Kidney capillary endothelial cell (primary cell): Measurements from ENCODE around the gene TANGO2.

ENCODE experiments used
- DNase-seq: peaks from one replicate; pipeline ENCODE4 v3.0.0-alpha.2; 2018; ENCODE audit warnings: low spot score

TANGO2 gene

DNA sequence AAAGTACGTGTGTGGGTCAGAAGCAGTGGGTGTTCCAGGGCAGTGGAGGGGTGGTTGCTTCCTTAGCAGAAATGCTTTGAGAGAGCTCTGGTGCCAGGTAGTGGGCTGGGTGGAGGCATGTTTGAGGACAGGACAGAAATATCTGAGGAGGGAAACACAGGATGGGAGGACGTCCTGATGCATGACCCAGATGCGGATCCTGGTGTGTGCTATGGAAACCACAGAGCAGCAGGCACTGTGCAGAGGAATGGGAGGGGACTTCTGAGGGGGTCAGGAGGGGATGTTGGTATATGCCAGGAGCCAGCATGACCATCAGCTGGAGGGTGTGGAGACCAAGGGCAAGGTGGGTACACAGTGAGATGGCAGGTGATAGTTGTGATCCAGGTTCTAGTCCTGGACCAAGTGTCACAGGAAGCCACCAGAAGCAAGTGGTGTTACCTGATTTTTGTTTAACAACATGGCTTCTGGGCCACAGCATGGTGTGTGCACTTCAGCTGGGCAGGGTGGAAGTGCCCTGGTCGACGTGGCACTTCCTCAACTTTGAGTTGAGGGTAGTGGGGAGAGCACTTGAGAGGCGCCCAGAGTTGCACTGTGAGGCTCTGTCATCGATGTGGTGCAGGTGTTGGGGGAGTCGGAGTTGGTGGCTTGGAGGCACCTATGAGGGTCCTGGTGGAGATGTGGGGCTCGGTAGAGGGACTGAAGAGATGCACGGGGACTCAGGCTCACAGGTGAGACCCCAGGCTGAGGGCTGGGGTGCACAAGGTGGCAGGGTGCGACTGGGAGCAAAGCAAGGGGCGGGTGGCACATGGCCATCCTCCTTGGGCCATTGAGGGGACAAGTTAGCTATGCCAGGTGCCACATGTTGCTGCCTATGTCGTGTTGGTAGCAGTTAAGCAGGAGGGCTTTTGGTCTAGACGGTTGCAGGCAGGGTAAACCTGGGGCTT, 66.7 kb downstream of the TANGO2 start:
- DNase-seq: no peak

DNA sequence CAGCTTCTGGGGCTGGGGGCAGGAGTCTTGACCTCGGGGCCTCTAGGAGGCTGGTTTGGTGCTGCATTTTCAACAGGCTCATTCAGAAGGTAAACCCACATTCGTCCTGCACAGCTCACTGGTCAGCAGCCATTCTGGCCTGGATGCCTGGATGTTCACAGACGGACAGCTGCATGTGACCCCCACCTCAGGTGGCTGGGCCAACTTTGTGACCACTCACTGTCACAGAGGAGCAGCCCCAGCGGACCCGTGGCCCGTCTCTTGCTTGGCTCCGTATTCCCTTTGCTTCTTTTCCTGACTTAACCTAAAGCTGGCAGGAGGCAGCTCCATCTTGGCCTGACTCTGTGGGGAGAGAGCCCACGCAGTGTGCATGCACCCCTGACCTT, 67.3 kb downstream of the TANGO2 start:
- DNase-seq: no peak

DNA sequence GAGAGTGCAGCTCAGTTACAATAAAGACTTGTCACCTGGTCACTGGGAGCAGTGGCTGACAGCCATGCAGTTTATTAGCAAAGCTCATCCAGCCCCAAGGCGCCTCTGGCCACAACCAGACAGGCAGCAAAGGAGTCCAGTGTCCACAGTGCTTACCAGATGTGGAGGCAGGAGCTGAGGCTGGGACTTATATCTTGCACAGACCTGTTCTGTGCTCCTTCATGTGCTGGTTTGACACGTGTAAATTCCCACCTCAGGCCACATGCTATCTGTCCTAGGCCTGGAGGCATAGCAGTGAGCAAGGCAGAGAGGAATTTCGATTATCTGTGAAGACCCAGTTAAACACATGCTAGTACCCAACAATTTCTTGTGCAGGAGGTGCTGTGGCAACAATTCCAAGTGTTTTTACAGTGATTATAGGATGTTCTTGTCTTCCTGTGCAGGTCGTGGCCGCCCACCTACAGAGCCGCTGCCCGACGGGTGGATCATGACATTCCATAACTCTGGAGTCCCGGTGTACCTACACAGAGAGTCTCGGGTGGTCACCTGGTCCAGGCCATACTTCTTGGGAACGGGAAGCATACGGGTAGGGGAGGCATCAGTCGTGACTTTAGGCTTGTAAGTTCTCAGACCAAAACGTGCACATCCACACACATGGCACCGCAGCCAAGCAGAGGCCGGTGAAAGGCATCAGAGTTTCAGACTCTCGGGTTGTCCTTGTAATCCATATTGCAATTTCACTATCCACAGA, 68.5 kb downstream of the TANGO2 start:
- no peak for DNase-seq

DNA sequence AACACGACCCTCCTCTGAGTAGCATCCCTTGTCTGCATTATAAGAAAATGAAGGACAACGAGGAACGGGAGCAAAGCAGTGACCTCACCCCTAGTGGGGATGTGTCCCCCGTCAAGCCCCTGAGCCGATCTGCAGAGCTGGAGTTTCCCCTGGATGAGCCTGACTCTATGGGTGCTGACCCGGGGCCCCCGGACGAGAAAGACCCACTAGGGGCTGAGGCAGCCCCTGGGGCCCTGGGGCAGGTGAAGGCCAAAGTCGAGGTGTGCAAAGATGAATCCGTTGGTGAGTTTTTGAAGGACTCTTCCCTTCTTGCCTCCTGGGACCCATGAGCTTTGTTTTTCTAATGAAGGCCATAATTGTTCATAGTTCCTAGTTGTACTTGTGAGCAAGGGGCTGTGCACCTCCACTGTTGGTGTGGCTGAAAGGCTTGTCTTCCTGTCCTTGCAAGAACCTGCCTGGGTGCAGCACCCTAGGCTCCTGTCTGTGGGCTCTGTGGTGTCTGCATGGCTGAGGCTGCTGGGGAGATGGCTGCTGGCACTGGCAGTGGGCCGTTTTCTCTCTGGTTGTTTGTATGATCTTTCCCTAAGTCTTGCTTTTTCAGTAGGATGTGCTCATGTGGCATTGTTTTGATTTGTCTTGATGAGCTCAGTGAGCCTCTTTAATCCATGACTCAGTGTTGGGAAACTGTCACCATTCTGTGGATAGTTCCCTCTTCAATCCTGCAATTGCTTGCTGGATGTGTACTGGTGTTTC, 69.2 kb downstream of the TANGO2 start:
- DNase-seq: no peak

DNA sequence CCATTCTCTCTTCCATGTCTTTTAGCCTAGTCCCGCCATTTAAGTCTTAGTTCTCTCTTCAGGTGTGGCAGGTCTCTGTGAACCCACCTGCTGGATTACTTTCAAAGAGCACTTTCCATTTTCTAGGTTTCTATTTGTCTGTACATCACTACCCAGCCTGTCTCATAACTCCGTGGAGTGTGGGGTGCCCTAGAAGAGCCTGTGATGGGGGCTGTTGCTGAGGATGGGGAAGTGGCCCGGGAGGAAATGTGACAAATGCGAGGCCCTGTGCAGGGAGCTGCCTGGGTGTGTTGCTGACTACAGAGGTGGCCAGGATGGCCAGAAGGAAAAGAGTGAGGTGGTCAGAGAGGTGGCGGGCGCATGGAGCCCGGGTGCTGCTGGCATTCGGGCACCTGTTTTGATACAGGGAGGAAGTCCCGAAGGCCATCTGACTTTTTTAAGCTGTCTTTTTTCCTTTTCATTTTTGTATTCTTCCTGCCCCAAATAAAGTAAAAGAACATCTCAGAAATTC, 69.9 kb downstream of the TANGO2 start:
- DNase-seq: no peak

DNA sequence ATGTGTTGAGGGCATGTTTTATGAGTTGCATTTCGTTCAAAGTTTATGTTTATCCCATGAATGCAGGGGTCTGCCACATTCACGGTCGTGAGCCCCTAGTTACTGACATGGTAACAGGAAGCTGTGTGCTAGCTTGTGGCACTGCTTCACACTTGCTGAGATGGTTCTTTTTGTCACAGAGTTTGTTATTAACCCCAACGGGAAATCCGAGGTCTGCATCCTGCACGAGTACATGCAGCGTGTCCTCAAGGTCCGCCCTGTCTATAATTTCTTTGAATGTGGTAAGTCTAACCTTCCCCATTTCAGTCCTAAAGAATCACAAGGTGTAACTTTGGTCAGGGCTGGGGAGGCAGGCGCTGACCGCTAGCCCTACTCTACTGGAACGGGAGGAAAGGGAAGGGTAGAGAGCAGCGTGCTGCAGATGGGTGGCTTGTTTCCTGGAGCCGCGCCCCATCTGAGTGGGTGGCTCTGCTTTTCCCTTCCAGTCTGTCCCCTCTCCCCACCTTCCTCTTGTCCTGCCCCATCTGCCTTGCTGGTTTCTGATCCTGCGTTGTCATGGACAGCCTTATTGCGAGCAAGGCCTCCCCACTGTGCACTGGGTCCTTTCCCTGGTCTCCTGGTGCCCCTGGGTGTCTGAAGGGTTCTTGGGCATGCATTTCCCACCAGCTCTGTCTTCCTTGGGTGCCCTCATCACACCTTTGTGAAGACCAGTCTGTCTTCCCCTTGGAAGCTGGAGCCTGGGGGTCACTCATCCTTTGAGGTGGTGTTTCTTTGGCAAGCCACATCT, 71.0 kb downstream of the TANGO2 start:
- no peak for DNase-seq

DNA sequence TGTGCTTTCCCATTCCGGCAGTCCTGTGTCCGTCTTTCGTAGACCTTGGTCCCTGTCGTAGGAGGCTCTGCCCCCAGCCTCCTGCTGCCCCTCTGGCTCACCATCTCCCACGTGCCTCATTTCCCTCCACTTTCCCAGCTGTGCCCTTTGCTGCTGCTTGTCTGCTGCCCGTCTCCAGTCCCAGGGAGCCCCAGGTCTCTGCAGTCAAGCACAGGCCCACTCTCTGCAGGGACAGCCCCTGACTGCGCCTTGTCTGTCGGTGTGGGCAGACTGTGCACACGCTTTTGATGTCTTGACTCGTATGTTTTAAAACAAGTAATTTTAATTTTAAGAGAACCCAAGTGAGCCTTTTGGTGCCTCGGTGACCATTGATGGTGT, 71.6 kb downstream of the TANGO2 start:
- DNase-seq: no peak

DNA sequence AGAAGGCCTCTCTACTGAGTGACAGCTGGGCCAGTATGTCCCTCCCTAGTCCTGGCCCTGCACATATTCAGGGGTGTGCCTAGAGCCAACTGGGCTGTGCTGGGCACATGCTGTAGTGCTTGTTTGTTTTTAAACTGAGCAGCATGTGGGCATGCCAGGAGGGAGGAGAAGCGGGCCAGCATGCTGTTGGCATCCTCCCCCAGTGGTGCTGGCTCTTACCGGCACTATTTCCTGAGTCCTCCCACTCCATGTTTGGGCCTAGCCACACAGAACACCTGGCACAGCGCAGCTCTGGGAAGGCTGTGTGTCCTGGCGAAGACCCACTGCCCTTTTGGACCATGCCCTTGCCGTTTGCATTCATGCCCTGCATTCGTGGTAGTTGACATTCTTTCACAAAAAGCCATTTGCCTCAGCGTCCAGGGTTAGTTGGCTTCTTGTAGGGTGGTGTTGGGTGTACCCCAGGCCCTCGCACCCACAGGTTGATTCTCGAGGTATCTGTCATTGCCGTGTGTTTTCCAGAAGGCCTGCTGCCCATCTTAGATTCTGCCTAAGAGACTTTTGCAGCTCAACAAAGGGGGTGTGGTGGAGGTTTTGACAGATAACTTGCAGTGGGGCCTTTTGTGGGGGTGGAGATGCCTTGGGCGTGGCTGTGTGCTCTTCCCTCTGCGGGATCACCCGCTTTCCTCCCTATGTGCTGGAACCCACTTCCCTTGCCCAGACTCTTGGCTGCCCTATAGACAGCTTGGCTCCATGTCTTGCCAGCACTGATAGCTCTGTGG, 72.7 kb downstream of the TANGO2 start:
- DNase-seq: no peak

DNA sequence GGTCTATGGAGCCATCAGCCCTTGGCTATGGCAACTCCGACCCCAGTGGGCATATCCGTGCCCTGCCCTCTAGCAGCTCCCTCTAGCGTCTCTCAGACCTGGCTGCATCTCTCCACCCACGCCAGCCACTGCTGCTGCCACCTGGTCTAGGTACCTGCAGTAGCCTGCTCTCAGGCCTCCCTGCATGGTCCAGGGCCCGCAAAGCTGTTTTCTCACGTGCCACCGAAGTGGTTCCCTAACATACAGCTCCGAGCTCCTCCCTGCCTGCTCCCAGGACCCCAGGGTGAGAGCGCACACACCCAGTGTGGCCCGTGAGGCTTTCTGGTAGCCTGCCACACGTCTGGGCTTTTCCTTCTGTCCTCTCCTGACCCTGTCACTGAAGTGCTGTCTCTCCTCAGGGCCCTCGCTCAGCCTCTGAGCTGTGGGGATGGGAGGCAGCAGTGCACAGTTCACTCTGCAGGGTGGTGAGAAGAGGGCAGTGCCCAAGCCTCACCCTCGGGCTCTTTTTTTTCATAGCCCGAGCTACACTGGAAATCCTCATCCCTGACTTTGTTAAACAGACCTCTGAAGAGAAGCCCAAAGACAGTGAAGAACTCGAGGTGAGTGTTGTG, 73.4 kb downstream of the TANGO2 start:
- DNase-seq: no peak

DNA sequence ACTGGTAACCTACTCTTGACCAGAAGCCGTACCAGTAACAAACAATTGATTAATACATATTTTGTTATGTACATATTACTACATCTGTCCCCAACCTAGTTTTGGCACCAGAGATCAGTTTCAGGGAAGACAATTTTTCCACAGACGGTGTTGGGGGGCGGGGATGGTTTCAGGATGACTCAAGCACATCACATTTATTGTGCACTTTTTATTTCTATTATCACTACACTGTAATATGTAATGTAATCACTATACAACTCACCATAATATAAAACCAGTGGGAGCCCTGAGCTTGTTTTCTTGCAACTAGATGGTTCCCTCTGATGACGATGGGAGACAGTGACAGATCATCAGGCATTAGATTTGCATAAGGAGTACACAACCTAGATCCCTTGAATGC, 74.6 kb downstream of the TANGO2 start:
- DNase-seq: no peak

DNA sequence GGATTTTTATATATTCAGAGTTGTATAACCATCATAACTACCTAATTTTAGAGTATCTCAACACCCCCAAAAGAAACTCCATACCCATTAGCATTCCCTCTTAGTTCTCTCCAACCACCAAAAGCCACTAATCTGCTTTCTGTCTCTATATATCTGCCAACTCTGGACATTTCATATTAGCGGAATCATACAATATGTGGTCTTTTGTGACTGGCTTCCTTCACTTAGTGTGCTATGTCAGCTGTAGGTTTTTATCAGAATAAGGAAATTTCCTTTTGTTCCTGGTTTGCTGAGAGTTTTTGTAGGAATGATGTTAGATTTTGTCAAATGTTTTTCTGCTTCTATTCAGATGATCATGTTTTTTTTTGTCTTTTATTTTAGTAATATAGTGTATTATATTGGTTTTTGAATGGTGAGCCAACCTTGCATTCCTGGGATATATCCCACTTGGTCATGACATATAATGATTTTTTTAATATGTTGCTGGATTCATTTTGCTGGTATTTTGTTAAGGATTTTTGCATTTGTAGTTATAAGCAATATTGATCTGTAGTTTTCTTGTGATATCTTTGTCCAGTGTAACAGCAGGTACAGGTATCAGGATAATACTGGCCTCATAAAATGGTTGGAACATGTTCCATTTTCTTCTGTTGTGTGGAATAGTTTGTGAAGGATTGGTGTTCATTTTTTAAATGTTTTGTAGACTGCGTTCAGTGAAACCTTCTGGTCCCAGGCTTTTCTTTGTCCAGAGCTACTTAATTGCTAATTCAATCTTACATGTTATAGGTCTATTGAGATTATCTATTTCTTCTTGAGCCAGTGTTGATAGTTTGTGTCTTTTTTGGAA, 75.9 kb downstream of the TANGO2 start:
- no peak for DNase-seq

DNA sequence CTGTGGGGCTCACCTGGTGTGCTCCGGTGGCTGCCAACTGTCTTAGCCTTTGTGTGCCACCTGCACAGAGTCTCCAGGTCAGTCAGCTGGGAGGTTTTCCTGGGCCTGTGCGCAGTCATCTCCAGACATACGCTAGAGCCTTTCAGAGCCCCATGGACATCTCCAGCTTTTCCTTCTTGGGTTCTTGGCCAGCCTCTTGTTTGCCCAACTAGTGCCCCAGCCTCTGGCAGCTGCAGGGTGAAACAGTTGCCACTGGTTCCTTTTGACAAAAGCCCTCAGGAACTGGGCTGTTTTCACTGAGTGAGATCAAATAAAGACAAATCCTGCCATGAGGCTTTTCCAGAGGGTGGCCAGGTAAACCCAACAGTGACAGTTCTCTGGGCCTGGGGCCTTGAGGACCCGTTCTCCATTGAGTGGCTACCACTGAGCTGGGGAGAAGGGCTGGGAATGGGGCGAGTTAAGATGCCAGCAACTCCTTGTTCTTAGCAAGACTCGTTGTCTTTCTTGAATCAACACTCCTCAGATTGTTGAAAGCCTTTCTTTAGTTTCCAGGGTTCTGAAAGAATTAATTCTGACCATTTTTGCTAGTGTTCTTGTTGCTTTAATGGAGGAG, 78.3 kb downstream of the TANGO2 start:
- DNase-seq: no peak

DNA sequence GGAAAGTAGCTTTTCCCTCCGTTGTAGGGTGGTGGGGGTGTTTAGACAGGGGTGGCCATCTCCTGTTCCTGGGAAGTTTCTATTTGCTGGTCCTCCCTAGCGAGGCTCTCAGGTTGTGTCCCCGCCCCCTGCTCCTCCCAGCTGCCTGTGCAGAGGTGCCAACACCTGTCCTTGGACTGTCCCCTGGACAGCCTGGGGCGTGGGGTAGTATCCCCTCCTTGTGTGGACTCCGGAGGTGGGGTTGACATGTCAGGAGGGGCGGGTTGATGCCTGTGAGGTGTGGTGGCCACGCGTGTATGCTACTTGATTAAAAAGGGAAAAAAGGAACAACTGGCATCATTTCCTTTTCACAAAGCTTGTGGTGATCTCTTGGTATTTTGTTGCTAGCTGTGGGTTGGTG, 80.7 kb downstream of the TANGO2 start:
- DNase-seq: no peak

DNA sequence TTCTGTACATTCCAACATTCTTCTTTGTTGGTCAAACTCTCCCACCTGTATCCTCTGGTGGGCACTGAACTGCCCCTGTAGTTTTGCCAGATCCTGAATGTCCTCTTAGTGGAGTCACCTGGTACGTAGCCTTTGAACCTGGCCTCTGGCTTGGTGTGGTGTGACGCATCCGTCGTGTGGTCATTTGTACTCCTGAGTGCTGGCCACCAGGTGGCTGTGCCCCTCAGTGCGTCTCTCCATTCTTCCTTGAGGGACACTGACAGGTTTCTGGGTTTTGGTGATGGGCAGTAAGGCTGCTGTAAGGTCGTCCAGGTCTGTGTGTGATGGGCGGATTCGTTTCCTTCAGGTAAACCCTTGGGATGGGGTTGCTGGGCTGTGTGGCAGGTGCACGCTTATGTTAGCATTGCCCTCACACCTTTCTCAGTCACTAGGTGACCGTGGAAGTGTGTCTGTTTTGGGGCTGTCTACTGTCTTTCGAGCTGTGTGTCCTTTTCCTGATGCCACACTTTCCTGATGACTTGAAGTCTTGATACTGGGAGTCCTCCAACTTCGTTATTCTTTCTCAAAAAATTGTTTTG, 81.4 kb downstream of the TANGO2 start:
- no peak for DNase-seq

DNA sequence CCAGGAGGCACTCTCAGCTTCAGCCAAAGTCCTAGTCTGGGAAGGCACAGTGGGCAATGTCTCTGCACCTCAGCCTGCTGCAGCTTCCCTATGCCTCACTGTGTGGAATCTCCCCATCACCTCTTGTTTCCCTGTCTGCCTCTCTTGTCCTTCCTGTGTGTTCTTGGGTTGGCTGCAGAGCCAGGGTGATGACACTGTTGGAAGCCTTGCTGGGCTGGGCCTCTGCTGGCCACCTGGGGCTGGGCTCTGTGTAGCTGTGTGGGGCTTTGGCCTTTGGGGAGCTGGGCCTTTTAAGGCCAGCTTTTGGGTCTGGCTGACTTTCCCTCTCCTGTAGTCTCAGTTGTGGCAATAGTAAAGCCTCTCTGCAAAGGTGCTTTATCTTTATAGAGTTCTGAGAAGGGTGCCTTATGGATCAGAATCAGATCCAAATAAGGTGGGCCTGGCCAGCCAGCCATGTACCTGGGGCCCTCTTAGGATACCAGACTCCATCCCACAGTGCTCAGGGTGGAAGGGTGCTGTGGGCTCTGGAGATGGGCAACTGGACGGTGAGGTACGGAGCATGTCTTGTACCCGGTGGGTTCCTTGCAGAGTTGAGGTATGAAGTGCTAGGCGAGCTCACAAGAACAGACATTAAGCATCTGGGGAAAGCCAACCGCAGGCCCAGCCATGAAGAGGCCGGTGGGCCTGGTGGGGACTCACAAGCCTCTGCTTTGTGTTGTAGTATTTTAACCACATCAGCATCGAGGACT, 84.7 kb downstream of the TANGO2 start:
- no peak for DNase-seq

DNA sequence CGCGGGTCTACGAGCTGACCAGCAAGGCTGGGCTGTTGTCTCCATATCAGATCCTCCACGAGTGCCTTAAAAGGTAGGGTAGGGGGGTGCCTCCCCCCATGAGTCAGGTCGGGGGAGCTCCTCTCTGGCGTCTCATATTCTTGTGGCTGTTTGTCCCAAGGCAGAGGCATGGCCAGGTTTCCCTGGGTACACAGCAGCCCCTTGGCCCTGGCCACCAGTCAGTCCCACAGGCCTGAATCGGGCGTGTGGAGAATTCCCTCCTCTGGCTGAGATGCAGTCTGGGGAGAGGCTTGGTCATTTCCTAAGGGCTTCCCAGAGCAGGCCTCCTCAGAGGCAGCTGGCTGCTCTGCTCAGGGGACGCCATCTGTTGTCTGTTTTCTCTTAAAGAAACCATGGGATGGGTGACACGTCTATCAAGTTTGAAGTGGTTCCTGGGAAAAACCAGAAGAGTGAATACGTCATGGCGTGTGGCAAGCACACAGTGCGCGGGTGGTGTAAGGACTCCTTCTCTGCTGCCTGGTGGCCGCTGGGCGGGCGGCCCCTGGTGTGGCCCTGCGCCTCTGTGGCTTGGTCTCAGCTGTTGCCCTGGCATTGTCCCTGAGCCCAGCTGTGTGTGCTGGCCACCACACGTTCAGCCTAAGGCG, 85.4 kb downstream of the TANGO2 start:
- no peak for DNase-seq

DNA sequence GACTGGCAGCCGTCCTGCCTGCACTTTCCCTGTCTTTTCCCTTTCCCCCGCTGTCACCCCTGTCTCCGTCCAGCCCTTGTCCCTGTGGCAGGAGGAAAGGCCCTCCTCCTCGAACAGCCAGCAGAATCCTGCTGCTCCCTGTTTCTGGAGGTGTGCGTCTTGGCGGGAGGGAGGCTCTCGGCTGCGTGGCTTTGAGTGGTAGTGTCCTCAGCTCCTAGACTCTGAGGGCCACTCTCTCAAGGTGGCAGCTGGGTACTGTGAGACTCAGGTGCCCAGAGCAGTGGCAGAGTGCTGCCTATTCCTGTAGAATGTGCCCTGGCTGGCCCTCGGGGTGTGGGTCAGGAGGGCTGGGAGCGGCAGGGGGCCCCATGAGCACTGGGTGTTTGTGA, 85.9 kb downstream of the TANGO2 start:
- DNase-seq: no peak
